Renal pelvis (tissue), 12 donors: ENCODE data around the gene PRR20D. TPM values are rescaled to one million over a fixed set of nuclear protein-coding genes. Genes with fewer than 3 reads are reported as not detected.
"Not testable (repeated sequence)": the region's sequence is repeated elsewhere in the genome, so short reads cannot be mapped to it uniquely, and the experiment has no call there.

Experiments
- DNase-seq: peaks from one replicate; pipeline ENCODE4 v3.0.0-alpha.2; 2013
- long read RNA-seq, 16 experiments: transcript quantifications; one replicate each; lab custom pipeline, GENCODE V29; 2026
- polyA plus RNA-seq, 3 donors: library from polyadenylated mRNA; unstranded; fragments of 120-200 nt; gene quantifications; one replicate each; pipeline ENCODE4 v1.2.1, GENCODE V29; 2013; ENCODE audit not compliant: insufficient read length in 3 of 3

Gene PRR20D
- not detected for polyA plus RNA-seq
- long read RNA-seq, donor 1: 0 reads
- long read RNA-seq, donor 2: 0 reads
- long read RNA-seq, donor 3: 0 reads
- long read RNA-seq, donor 4: 0 reads
- long read RNA-seq, donor 5: 0 reads
- long read RNA-seq, donor 6: 0 reads
- long read RNA-seq, donor 7: 0 reads
- long read RNA-seq, donor 8: 0 reads
- long read RNA-seq, donor 9: 0 reads
- long read RNA-seq, donor 10: 0 reads
- long read RNA-seq, donor 11: 0 reads
- long read RNA-seq, donor 12: 0 reads
- long read RNA-seq, donor 13: 0 reads
- long read RNA-seq, donor 14: 0 reads
- long read RNA-seq, donor 15: 0 reads
- long read RNA-seq, donor 16: 0 reads

DNA sequence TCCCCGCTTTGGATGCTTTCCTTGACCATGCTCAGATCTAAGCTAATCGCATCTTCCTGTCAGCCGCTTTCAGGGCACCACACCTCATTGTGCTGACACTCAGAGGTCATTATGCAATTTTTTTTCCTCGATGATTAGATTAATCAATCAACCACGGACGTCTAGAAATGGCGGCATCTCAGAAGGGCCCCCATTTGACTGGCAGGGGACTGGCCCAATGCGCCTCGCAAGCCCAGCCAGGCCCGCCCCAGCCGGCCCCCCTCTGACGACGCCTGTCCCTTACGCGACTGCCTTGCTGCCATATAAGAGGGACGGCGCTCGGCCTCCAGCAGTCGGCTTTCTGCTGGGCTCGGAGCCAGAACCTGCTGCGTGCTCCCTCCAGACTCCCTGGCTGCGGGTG lies at the start of gene PRR20D:
TSS of gene PRR20D (plus strand) at position 301 of the 400 bp plus-strand sequence. CDS start 387 bp downstream, outside the sequence.
- DNase-seq: not testable (repeated sequence)

DNA sequence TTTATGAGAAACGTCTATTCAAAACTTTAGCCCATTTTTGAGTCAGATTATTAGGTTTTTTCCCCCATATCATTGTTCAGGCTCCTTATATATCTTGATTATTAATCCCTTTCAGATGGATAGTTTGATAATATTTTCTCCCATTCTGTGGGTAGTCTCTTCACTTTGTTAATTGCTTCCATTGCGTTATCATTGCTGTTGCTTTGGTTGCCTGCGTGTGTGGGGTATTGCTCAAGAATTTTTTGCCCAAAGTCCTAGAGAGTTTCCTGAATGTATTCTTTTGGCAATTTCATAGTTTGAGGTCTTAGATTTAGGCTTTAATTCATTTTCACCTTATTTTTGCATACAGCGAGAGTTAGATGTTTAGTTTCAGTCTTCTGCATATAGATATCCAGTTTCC lies 45.5 kb upstream of the PRR20D start:
- DNase-seq: no peak

DNA sequence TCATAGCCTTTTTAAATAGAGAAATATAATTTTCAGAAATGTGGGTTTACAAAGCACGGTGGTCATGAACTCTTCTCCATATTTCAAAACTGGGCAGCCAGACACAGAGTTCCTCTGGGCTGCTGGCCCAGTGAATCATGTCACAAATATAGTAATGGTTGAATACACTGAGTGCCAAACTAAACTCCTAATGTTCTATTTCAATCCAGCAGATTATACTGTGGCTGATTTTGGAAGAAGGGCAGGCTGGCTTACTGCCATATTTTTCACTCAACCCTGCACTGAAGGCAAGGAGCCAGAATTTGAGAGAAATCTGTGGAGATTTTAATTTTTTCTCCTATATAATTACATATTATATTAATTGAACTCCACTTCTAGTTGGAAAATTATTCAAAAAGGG lies 36.8 kb upstream of the PRR20D start:
- DNase-seq: no peak

DNA sequence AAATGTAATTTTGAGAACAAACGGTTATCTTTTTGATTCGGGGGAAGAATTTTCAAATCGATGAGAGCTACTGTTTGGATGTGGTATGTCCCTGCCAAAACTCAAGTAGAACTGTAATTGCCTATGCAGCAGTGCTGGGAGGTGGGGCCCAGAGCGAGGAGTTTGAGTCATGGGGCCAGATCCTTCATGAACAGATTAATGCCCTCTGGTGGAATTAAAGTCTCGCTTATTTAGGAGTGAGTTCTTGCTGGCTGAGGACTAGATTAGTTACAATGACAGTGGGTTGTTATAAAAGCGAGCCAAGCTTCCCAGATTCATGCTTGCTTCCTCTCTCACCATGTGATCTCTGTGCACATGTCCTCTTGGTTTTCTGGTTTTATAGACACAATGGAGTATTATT lies 31.5 kb upstream of the PRR20D start:
- no peak for DNase-seq

DNA sequence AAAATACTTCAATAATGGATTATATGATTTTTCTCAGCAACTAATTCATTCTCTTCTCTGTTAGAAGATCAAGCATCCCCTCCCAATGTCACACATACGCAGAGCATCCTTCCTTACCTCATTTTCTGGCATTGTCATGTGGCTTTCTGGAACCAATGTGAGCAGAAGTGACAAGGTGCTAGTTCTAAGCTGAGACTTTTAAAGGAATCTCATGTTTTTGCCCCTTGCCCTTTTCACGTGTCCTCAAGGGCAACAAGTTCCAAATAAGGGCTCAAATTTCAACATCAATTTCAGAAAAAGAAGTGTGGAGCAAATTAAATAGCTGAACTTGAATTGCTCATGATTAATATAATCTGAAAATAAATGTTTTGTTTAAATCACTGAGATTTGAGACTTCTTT lies 24.3 kb upstream of the PRR20D start:
- no peak for DNase-seq

DNA sequence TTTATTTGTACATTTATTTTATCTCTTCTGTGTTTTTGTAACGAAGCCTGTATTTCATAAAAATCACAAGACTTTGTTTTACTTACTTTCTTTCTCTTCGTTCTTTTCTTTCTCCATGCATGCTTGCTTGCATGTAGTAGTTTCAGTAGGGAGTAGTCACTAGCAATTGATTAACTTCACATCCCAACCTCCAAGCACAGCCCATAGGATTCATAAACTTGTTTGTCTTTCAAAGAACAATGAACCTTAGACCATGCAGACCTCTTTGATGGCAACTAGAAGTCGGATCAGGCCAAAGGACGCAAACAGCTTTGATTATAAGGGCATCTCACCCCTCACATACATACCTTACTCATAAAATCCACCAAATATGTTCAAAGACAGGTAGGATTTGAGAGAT lies 22.8 kb upstream of the PRR20D start:
- DNase-seq: no peak

DNA sequence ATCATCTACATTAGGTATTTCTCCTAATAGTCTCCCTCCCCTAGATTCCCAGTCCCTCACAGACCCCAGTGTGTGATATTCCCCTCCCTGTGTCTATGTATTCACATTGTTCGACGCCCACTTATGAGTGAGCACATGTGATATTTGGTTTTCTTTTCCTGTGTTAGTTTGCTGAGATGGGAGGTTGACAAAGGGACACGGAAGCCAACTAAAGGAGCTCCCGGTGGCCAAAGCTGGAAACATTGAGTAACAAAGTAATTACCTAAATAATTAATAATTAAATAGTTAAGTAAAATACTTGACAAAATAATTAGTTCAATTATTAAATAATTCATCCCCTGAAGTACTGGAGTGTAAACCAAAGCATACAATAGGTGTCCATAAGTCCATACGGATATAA lies 21.4 kb upstream of the PRR20D start:
- DNase-seq: no peak

DNA sequence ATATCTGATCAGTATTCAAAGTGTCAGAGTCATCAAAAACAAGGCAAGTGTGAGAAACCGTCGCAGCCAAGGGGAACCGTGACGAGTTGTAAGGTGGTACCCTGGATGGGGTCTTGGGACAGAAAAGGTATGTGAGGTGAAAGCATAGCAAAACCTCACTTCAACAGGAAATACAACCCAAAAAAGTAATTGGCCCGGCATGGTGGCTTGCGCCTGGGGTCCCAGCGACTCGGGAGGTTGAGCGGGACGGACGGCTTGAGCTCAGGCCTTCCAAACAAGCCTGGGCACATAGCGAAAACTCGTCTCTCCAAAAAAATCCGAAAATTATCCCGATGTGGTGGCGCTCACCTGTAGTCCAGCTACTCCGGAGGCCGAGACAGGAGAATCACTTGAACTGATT lies 20.7 kb upstream of the PRR20D start:
- not testable (repeated sequence) for DNase-seq

DNA sequence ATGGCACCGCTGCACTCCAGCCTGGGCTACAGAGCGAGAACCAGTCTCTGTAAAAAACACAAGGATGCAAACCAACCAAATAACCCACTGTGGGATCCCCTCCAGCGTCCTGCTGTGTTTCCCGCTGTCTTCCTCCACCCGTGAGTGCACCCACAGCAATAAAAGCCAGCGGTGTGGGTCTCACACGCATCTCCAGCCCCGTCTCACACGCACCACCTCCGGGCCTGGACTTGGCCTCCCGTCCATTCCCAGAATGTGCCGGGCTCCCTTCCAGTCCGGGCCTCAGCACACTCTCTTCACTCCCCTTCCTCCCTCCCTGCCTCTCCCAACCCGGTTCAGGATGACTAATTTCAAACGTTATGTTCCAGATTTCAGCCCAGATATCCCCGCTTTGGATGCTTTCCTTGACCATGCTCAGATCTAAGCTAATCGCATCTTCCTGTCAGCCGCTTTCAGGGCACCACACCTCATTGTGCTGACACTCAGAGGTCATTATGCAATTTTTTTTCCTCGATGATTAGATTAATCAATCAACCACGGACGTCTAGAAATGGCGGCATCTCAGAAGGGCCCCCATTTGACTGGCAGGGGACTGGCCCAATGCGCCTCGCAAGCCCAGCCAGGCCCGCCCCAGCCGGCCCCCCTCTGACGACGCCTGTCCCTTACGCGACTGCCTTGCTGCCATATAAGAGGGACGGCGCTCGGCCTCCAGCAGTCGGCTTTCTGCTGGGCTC lies 20.0 kb upstream of the PRR20D start, which contains the start of gene PRR20A:
TSS of gene PRR20A (plus strand) at position 684 of the 734 bp plus-strand sequence. CDS start 387 bp downstream, outside the sequence.
- DNase-seq: not testable (repeated sequence)

DNA sequence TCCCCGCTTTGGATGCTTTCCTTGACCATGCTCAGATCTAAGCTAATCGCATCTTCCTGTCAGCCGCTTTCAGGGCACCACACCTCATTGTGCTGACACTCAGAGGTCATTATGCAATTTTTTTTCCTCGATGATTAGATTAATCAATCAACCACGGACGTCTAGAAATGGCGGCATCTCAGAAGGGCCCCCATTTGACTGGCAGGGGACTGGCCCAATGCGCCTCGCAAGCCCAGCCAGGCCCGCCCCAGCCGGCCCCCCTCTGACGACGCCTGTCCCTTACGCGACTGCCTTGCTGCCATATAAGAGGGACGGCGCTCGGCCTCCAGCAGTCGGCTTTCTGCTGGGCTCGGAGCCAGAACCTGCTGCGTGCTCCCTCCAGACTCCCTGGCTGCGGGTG lies 13.2 kb upstream of the PRR20D start, which contains the start of gene PRR20B:
TSS of gene PRR20B (plus strand) at position 301 of the 400 bp plus-strand sequence. CDS start 387 bp downstream, outside the sequence.
- DNase-seq: not testable (repeated sequence)

DNA sequence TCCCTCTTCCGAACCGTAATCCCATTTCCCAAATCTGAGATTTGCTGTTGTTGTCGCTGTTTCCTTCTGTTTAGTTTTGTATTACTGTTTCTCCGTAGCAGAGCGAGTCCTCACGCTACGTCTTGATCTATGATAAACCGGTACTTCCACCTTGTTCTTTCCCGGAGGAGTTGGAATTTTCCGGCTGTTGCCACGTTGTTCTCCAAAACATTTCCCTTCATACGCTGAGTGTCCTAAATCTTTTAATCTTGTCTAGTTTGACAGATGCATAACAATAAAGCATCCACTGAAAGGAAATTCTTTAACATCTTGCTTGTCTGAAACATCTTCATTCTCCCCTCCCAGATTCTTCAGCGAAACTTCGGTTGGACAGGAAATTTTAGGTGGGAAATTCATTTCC lies 12.3 kb upstream of the PRR20D start:
- not testable (repeated sequence) for DNase-seq

DNA sequence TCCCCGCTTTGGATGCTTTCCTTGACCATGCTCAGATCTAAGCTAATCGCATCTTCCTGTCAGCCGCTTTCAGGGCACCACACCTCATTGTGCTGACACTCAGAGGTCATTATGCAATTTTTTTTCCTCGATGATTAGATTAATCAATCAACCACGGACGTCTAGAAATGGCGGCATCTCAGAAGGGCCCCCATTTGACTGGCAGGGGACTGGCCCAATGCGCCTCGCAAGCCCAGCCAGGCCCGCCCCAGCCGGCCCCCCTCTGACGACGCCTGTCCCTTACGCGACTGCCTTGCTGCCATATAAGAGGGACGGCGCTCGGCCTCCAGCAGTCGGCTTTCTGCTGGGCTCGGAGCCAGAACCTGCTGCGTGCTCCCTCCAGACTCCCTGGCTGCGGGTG lies 6.7 kb upstream of the PRR20D start, which contains the start of gene PRR20C:
TSS of gene PRR20C (plus strand) at position 301 of the 400 bp plus-strand sequence. CDS start 387 bp downstream, outside the sequence.
- not testable (repeated sequence) for DNase-seq

DNA sequence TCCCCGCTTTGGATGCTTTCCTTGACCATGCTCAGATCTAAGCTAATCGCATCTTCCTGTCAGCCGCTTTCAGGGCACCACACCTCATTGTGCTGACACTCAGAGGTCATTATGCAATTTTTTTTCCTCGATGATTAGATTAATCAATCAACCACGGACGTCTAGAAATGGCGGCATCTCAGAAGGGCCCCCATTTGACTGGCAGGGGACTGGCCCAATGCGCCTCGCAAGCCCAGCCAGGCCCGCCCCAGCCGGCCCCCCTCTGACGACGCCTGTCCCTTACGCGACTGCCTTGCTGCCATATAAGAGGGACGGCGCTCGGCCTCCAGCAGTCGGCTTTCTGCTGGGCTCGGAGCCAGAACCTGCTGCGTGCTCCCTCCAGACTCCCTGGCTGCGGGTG lies 6.5 kb downstream of the PRR20D start, which contains the start of gene PRR20E:
TSS of gene PRR20E (plus strand) at position 301 of the 400 bp plus-strand sequence. CDS start 387 bp downstream, outside the sequence.
- not testable (repeated sequence) for DNase-seq

DNA sequence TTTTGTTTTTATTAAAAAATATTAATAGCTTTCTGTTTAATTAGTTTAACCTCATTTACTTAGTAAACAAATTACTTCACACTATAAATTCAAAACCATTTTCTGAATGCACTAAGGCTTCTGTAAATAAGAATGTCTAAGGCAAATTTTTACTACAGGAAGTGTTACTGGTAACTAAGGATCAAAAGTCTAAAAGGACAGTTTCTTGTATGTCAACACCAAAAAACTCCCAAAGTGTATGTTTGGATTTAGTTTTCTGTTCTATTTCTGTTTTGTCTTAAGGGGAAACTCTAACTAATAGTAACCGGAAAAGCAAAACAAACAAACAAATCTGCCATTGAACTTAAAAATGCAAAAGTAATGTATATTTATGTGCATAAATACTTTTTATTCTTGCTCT lies 31.2 kb downstream of the PRR20D start:
- DNase-seq: no peak

DNA sequence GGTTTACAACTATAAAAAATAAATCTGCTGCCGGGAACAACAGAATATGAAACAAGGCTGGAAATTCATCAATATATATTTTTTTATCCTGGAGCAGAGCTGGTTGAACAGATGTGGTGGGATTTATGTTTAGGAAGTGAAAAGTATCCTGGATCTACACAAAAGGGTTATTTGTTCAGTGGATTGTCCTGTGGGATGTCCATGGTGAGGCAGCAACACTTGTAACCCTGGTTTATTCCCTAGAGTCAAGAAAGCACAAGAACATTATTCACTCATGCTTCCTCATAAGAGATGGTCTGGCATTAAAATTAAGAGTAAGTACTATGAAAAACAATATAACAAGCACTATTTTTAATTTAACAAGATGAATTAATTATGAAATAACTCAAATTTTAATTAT lies 52.6 kb downstream of the PRR20D start:
- DNase-seq: no peak

Other genes with a start within 250 kb of the PRR20D start
- gene PRR20A, start 19.7 kb upstream of the PRR20D start, polyA plus RNA-seq: not detected
- gene PRR20B, start 13.1 kb upstream of the PRR20D start, polyA plus RNA-seq: not detected
- gene PRR20C, start 6.6 kb upstream of the PRR20D start, polyA plus RNA-seq: not detected
- not detected for gene PRR20E, start 6.6 kb downstream of the PRR20D start, polyA plus RNA-seq